CD4-positive, alpha-beta T cell (primary cell): ENCODE data around the gene METTL3. TPM values are rescaled to one million over a fixed set of nuclear protein-coding genes. Genes with fewer than 3 reads are reported as not detected.

Experiments used
- ATAC-seq: fragments of 200-7000 bp; cut with Tn5 transposase; one replicate; pipeline ENCODE4 v1.10.0; 2022; ENCODE audit warnings: mild to moderate bottlenecking; ENCODE audit not compliant: poor library complexity
- CTCF ChIA-PET: fragments of 350-600 bp; sonication (Branson Sonifier 250); formaldehyde crosslinking; loops from one replicate; lab custom pipeline; 2021; ENCODE audit warnings: antibody characterized with exemption, inconsistent platforms; lab: Charles Lee
- POLR2A ChIA-PET: fragments of 350-600 bp; sonication (Branson Sonifier 250); formaldehyde crosslinking; loops from one replicate; lab custom pipeline; 2021; ENCODE audit warnings: antibody characterized with exemption, inconsistent platforms; lab: Charles Lee
- DNase-seq, 14 experiments: peaks; one replicate each; pipeline ENCODE4 v3.0.0-alpha.2; 2013 to 2020; ENCODE audit warnings: mixed read lengths in 2 of 14
- H3K27ac ChIP-seq, 2 donors: one replicate each; pipeline versions ENCODE4 v1.5.1 to v1.7.0; 2013; ENCODE audit warnings: low read length in 2 of 2, low read depth in 1 of 2, mild to moderate bottlenecking in 1 of 2
- H3K27me3 ChIP-seq, 2 experiments: 1 replicate in 1 of 2; 2 replicates in 1 of 2; pipeline versions ENCODE4 v1.6.1 to v1.7.0; 2013; ENCODE audit warnings: low read length in 2 of 2, control low read depth in 1 of 2, mild to moderate bottlenecking in 1 of 2, moderate library complexity in 1 of 2; ENCODE audit not compliant: insufficient read depth in 2 of 2, control insufficient read depth in 1 of 2
- H3K36me3 ChIP-seq: one replicate; pipeline ENCODE4 v1.6.1; 2013; ENCODE audit warnings: low read length, control low read depth; ENCODE audit not compliant: insufficient read depth
- H3K4me1 ChIP-seq: one replicate; pipeline ENCODE4 v1.6.1; 2013; ENCODE audit warnings: low read length, control low read depth; ENCODE audit not compliant: insufficient read depth
- H3K4me3 ChIP-seq: one replicate; pipeline ENCODE4 v1.5.1; 2013; ENCODE audit warnings: mild to moderate bottlenecking, low read length, moderate library complexity
- H3K9me3 ChIP-seq, 2 experiments: 1 replicate in 1 of 2; 2 replicates in 1 of 2; pipeline versions ENCODE4 v1.6.1 to v1.7.0; 2013; ENCODE audit warnings: low read length in 2 of 2, mild to moderate bottlenecking in 2 of 2, control low read depth in 1 of 2, moderate library complexity in 1 of 2; ENCODE audit not compliant: control insufficient read depth in 1 of 2, insufficient read depth in 1 of 2
- H3K27ac Mint-ChIP-seq: one replicate; pipeline ENCODE4 v1.8.0; 2020; ENCODE audit warnings: mixed read lengths
- H3K27me3 Mint-ChIP-seq: one replicate; pipeline ENCODE4 v1.8.0; 2021; ENCODE audit warnings: mixed read lengths
- H3K36me3 Mint-ChIP-seq: one replicate; pipeline ENCODE4 v1.8.0; 2021; ENCODE audit warnings: low read depth, mixed read lengths
- H3K4me1 Mint-ChIP-seq: one replicate; pipeline ENCODE4 v1.8.0; 2021; ENCODE audit warnings: low read depth, mixed read lengths
- H3K4me3 Mint-ChIP-seq: one replicate; pipeline ENCODE4 v1.8.0; 2020; ENCODE audit warnings: mild to moderate bottlenecking, mixed read lengths
- H3K9me3 Mint-ChIP-seq: one replicate; pipeline ENCODE4 v1.8.0; 2020; ENCODE audit warnings: mixed read lengths
- intact Hi-C, 2 experiments: fragments of 100-400 bp; cut with DNase I in 1 of 2; cut with micrococcal nuclease in 1 of 2; formaldehyde crosslinking; loops; one replicate each; pipeline versions ENCODE4 v1.15.1 to v1.9.0; 2023 to 2025; cut with DNase I, micrococcal nuclease
- total RNA-seq, 174 experiments: library from RNA in 2 of 174; stranded (reverse) in 2 of 174; gene quantifications; one replicate each; pipeline ENCODE4 v1.2.3 and lab custom pipeline; 2021 to 2026
- TF ChIP-seq, protein P1 (sequence below): fragments of 200-600 bp; IDR thresholded peaks from one replicate; pipeline ENCODE4 v1.8.0; 2022; ENCODE audit warnings: antibody characterized with exemption, mild to moderate bottlenecking

Gene METTL3
- total RNA-seq, 2 experiments from 2014 or later: 31.9 to 34.5 TPM

DNA sequence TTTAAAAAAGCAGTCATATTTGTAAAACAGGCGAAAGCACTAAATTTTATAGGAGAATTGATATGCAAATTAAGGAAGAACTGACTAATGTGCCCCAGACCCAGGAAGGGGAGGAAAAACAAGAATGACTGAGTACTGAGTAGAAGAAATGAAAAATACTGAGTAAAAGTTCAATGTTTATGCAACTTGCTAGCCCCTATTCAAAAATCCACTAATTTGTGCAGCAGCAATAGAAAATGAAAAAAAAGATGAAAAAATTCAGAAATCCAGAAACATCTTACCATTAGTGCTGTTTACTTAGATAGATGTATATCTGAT, 61.3 kb downstream of the METTL3 start:
- Histone ChIP-seq H3K4me1 (peaks cover 39% of the 10 kb centered on the region), H3K36me3 (peaks cover 3% of the 10 kb centered on the region), H3K4me3 (no peak overlapping the region), H3K27ac (no peak overlapping the region), H3K9me3 (no peaks in the 10 kb centered on the region), H3K27me3 (no peaks in the 10 kb centered on the region)
- TF ChIP-seq, protein P1, sequence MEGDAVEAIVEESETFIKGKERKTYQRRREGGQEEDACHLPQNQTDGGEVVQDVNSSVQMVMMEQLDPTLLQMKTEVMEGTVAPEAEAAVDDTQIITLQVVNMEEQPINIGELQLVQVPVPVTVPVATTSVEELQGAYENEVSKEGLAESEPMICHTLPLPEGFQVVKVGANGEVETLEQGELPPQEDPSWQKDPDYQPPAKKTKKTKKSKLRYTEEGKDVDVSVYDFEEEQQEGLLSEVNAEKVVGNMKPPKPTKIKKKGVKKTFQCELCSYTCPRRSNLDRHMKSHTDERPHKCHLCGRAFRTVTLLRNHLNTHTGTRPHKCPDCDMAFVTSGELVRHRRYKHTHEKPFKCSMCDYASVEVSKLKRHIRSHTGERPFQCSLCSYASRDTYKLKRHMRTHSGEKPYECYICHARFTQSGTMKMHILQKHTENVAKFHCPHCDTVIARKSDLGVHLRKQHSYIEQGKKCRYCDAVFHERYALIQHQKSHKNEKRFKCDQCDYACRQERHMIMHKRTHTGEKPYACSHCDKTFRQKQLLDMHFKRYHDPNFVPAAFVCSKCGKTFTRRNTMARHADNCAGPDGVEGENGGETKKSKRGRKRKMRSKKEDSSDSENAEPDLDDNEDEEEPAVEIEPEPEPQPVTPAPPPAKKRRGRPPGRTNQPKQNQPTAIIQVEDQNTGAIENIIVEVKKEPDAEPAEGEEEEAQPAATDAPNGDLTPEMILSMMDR: no peak
- ATAC-seq (no peak), DNase-seq (no peak)
- Mint-ChIP-seq H3K36me3 (peaks cover 49% of the 10 kb centered on the region), H3K4me3 (no peak overlapping the region), H3K27ac (no peak overlapping the region), H3K27me3 (no peaks in the 10 kb centered on the region), H3K4me1 (peaks cover 69% of the 10 kb centered on the region), H3K9me3 (no peaks in the 10 kb centered on the region)
- ChIA-PET CTCF (no interaction called here), POLR2A (interaction anchor here (3.2 kb wide), 1 partner anchor 13 kb away, joined by 19 read pairs; no protein-coding TSS in a partner anchor)
- intact Hi-C loops: loop anchor here in 1 of 2 experiments (5.0 to 10.0 kb wide), 2 partner anchors 993 to 1315 kb away; partner anchors contain the start of genes APEX1 and OXA1L

Other genes starting within 250 kb of the METTL3 start
- 100 to 1,000 TPM; 507 to 528 TPM for gene HNRNPC, start 241.9 kb downstream of the METTL3 start, total RNA-seq
- not detected for gene RPGRIP1, start 231.3 kb downstream of the METTL3 start, total RNA-seq
- gene SUPT16H, start 127.3 kb downstream of the METTL3 start, total RNA-seq: 10 to 100 TPM; 47.8 to 50.8 TPM
- 100 to 1,000 TPM; 119 to 128 TPM for gene CHD8, start 55.2 kb downstream of the METTL3 start, total RNA-seq
- gene RAB2B, start 34.4 kb downstream of the METTL3 start, total RNA-seq: 10 to 100 TPM; 21.1 to 23.9 TPM
- 10 to 100 TPM; 70.9 to 77.4 TPM for gene TOX4, start 34.1 kb downstream of the METTL3 start, total RNA-seq
- 1 to 10 TPM; 2.8 to 2.9 TPM for gene SALL2, start 15.0 kb upstream of the METTL3 start, total RNA-seq
- gene OR10G3, start 68.7 kb upstream of the METTL3 start, total RNA-seq: not detected
- gene OR10G2, start 123.6 kb upstream of the METTL3 start, total RNA-seq: not detected
- gene OR4E2, start 142.5 kb upstream of the METTL3 start, total RNA-seq: not detected
- gene OR4E1, start 162.5 kb upstream of the METTL3 start, total RNA-seq: not detected